HG03045 (cell line): Measurements from ENCODE around the gene NDUFV1.
"Not testable (repeated sequence)": the region's sequence is repeated elsewhere in the genome, so short reads cannot be mapped to it uniquely, and the experiment has no call there.

ENCODE experiments used
- ATAC-seq: cut with Tn5 transposase; IDR thresholded peaks from one replicate; pipeline ENCODE4 v1.9.1; 2021; ENCODE audit warnings: mild to moderate bottlenecking, moderate library complexity; ENCODE audit not compliant: unreplicated experiment

NDUFV1 gene

GRCh38 chr11:67585911-67586310 lies 20.8 kb upstream of the NDUFV1 start:
- ATAC-seq: no peak

GRCh38 chr11:67586568-67587250 lies 20.0 kb upstream of the NDUFV1 start:
- no peak for ATAC-seq

GRCh38 chr11:67588136-67588503 lies 18.6 kb upstream of the NDUFV1 start:
- ATAC-seq: no peak

- not testable (repeated sequence) for ATAC-seq
Measured at GRCh38 chr11:67588899-67589415, 17.8 kb upstream of the NDUFV1 start.

- ATAC-seq: no peak
Measured at GRCh38 chr11:67592880-67593564, 13.7 kb upstream of the NDUFV1 start.

GRCh38 chr11:67593565-67593905 lies 13.2 kb upstream of the NDUFV1 start:
- no peak for ATAC-seq

GRCh38 chr11:67594480-67594879 lies 12.3 kb upstream of the NDUFV1 start:
- ATAC-seq: no peak

GRCh38 chr11:67596753-67597300 lies 9.9 kb upstream of the NDUFV1 start:
- no peak for ATAC-seq

GRCh38 chr11:67597458-67597857 lies 9.3 kb upstream of the NDUFV1 start:
- ATAC-seq: not testable (repeated sequence)

GRCh38 chr11:67597963-67598362 lies 8.8 kb upstream of the NDUFV1 start:
- ATAC-seq: not testable (repeated sequence)

- no peak for ATAC-seq
Measured at GRCh38 chr11:67599149-67599548, 7.6 kb upstream of the NDUFV1 start.

GRCh38 chr11:67600324-67601029 lies 6.3 kb upstream of the NDUFV1 start:
- ATAC-seq: no peak

- ATAC-seq: no peak
Measured at GRCh38 chr11:67601098-67601497, 5.6 kb upstream of the NDUFV1 start.

- not testable (repeated sequence) for ATAC-seq
Measured at GRCh38 chr11:67604119-67604518, 2.6 kb upstream of the NDUFV1 start.

- ATAC-seq: no peak
Measured at GRCh38 chr11:67604815-67605214, 1.9 kb upstream of the NDUFV1 start.

- no peak for ATAC-seq
Measured at GRCh38 chr11:67605231-67606011, 1.3 kb upstream of the NDUFV1 start.

- ATAC-seq: peak; percentile 6
Measured at GRCh38 chr11:67606093-67606491, 644 bp upstream of the NDUFV1 start.

- ATAC-seq: no peak
Measured at GRCh38 chr11:67607507-67607906, 771 bp downstream of the NDUFV1 start.

- ATAC-seq: no peak
Measured at GRCh38 chr11:67608486-67608885, 1.8 kb downstream of the NDUFV1 start.

- ATAC-seq: no peak
Measured at GRCh38 chr11:67609316-67609715, 2.6 kb downstream of the NDUFV1 start.
